BJ (cell line): ENCODE measurements around the gene SHB. TPM values are rescaled to one million over a fixed set of nuclear protein-coding genes. Genes with fewer than 3 reads are reported as not detected.
A peak's percentile ranks its signal among the peaks of the same experiment; 100 is the strongest.

ENCODE experiments used
- CTCF ChIA-PET: fragments of 350-600 bp; formaldehyde crosslinking; extraction: SDS; loops from one replicate; lab custom pipeline; 2021; ENCODE audit warnings: antibody characterized with exemption, inconsistent platforms; lab: Yijun Ruan, JAX
- POLR2A ChIA-PET: fragments of 300-600 bp; sonication (Branson Sonifier 250); formaldehyde crosslinking; extraction: SDS; loops from one replicate; lab custom pipeline; 2021; ENCODE audit warnings: antibody characterized with exemption; lab: Charles Lee
- DNase-seq: peaks from one replicate; pipeline ENCODE4 v3.0.0-alpha.2; 2011; ENCODE audit warnings: low read depth
- H3K27me3 ChIP-seq: 2 replicates; pipeline ENCODE4 v1.6.0; 2011; ENCODE audit warnings: low read length; ENCODE audit not compliant: control insufficient read depth, insufficient read depth
- H3K36me3 ChIP-seq: 2 replicates; pipeline ENCODE4 v1.5.1; 2011; ENCODE audit warnings: low read length; ENCODE audit not compliant: control insufficient read depth, insufficient read depth
- H3K4me3 ChIP-seq: 2 replicates; pipeline ENCODE4 v1.5.1; 2011; ENCODE audit warnings: low read depth, mild to moderate bottlenecking, control low read depth, low read length
- CTCF ChIP-seq: IDR thresholded peaks from 2 replicates; pipeline ENCODE4 v1.5.1; 2011; ENCODE audit warnings: low read depth, mild to moderate bottlenecking, control low read depth, inconsistent platforms, low read length, moderate library complexity; ENCODE audit not compliant: insufficient read depth
- polyA plus RNA-seq: library from polyadenylated mRNA; depleted of rRNA; stranded (reverse); fragments of >200 nt; gene quantifications from 2 replicates; pipeline ENCODE4 v1.2.3, GENCODE V29; 2011

SHB gene
- polyA plus RNA-seq, 1 experiment: 18.6 TPM

- no peak for DNase-seq
- no peak for TF ChIP-seq CTCF
- Histone ChIP-seq H3K27me3 (no peaks in the 10 kb centered on the region), H3K4me3 (no peak overlapping the region), H3K36me3 (no peaks in the 10 kb centered on the region; the same call in none of the 2 replicates)
- POLR2A ChIA-PET: interaction anchor here (0.5 kb wide), 1 partner anchor 47 kb away, joined by 11 read pairs; no protein-coding TSS in a partner anchor
- CTCF ChIA-PET: interaction anchor here (1.2 kb wide), 1 partner anchor 13 kb away, joined by 3 read pairs; no protein-coding TSS in a partner anchor
Observed at GRCh38 chr9:37979844-37980243, 89.2 kb downstream of the SHB start.

GRCh38 chr9:37978983-37979382, 90.0 kb downstream of the SHB start:
- H3K27me3 ChIP-seq: no peaks in the 10 kb centered on the region
- no peak overlapping the region for H3K4me3 ChIP-seq
- ChIA-PET POLR2A (no interaction called here), CTCF (interaction anchor here (0.8 kb wide), 1 partner anchor 40 kb away, joined by 4 read pairs; no protein-coding TSS in a partner anchor)
- TF ChIP-seq CTCF: no peak
- DNase-seq: no peak
- no peaks in the 10 kb centered on the region; the same call in none of the 2 replicates for H3K36me3 ChIP-seq

GRCh38 chr9:37978481-37978864, 90.6 kb downstream of the SHB start:
- ChIA-PET CTCF (interaction anchor here (0.8 kb wide), 1 partner anchor 40 kb away, joined by 4 read pairs; no protein-coding TSS in a partner anchor), POLR2A (no interaction called here)
- Histone ChIP-seq H3K36me3 (peaks cover 2% of the 10 kb centered on the region), H3K27me3 (no peaks in the 10 kb centered on the region), H3K4me3 (no peak overlapping the region)
- DNase-seq: no peak
- no peak for TF ChIP-seq CTCF

DNA sequence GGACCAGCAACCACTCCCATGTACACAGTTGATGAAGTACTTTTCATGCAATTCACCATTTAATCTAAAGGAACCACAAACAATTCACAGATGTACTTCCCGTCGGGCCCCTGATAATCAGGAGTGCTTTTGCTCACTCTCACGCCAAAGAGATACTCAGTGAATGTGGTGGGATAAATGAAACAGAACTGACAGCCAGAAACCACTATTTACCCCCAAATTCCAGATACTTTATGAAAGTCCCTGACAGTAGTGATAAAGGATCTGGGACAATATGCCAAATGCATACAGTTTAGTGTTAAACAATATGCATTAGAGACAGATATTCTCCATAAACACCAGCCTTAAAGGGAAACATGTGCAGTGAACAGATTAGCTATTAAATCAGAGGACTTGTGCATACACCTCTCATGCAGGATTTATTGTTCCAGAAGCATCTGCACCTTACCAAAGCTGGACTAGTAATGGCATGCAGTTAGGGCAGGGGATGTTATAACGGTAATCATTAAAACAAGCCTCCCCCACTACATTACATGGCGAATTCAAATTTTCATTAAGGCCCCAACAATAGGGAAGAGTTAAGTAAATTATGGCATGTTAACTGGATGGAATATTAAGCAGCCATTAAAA, 91.1 kb downstream of the SHB start:
- no peaks in the 10 kb centered on the region for H3K27me3 ChIP-seq
- H3K36me3 ChIP-seq: peaks cover 2% of the 10 kb centered on the region
- no peak overlapping the region for H3K4me3 ChIP-seq
- TF ChIP-seq CTCF: no peak
- POLR2A ChIA-PET: no interaction called here
- no peak for DNase-seq
- CTCF ChIA-PET: interaction anchor here (0.7 to 1.4 kb wide), 2 partner anchors 89 to 110 kb away, joined by 3 to 5 read pairs; no protein-coding TSS in a partner anchor

DNA sequence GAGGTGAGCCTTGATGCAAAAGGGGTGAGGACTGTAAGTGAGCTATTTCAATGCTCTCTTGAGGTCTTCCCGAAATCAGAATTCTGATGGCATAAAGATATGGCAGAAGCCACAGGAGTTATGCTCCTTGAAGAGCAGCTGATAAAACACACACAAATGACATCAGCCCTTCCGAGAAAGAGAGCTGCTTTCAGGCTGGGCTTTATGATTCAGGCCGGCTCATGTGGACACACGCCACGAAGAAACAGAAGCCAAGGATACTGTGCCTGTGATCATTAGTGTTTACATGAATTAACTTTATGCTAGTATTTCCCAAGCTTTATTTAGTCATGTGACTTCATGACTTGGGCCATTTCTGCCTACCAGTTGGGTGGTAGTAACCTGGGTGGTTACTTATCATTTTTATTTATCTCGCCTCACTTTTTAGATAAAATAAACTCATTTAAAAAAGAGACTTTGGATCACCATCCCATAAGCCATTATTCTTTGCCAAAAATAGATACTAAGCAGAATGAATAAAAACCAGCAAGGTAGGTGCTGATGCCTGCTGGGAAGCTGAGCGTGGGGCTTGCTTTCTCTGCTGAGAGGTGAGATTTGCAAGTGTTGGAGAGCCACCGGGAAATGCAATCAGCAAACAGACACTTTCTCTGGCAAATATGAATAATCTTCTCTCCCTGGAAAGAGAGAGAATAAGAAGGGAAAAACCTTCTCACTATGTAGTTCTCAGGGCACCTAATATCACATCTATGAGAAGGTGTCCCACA, 92.1 kb downstream of the SHB start:
- H3K4me3 ChIP-seq: no peak overlapping the region
- POLR2A ChIA-PET: no interaction called here
- no peaks in the 10 kb centered on the region for H3K27me3 ChIP-seq
- DNase-seq: peak; percentile 69
- TF ChIP-seq CTCF: no peak
- H3K36me3 ChIP-seq: peaks cover 2% of the 10 kb centered on the region
- CTCF ChIA-PET: interaction anchor here (1.4 kb wide), 1 partner anchor 111 kb away, joined by 5 read pairs; no protein-coding TSS in a partner anchor
